Hepatocyte (in vitro differentiated cells): ENCODE data around the gene MEOX2.

Experiments used
- CTCF ChIP-seq: fragments of 200-600 bp; sonication (generic); IDR thresholded peaks from 2 replicates; pipeline ENCODE4 v1.5.1; 2016; ENCODE audit warnings: antibody characterized with exemption, mild to moderate bottlenecking; ENCODE audit not compliant: poor library complexity
- EZH2 ChIP-seq: fragments of 200-600 bp; sonication (generic); IDR thresholded peaks from 2 replicates; pipeline ENCODE4 v1.6.1; 2016; ENCODE audit warnings: antibody characterized with exemption, mild to moderate bottlenecking, borderline replicate concordance

GRCh38 chr7:15582773-15583172 is 103.7 kb downstream of the MEOX2 start:
- no peak for TF ChIP-seq CTCF
- TF ChIP-seq EZH2, result no peak
